Right renal cortex interstitium (tissue), 3 donors: ENCODE data around the gene HOXD9. TPM values are rescaled to one million over a fixed set of nuclear protein-coding genes. Genes with fewer than 3 reads are reported as not detected.

ENCODE experiments used
- polyA plus RNA-seq, 3 donors: library from polyadenylated mRNA; unstranded; fragments of 120-200 nt; gene quantifications; one replicate each; pipeline ENCODE4 v1.2.1, GENCODE V29; 2013; ENCODE audit not compliant: insufficient read length in 3 of 3

HOXD9 gene
- polyA plus RNA-seq, 3 donors, result 56.4 to 63.2 (median 60.0) TPM

Other genes with a start within 250 kb of the HOXD9 start
- 10 to 100 TPM; 25.6 to 26.3 (median 25.7) TPM for gene LNPK, start 120.5 kb upstream of the HOXD9 start, polyA plus RNA-seq
- gene EVX2, start 38.8 kb upstream of the HOXD9 start, polyA plus RNA-seq, result under 1 TPM in 1 of 3 donors, not detected in 2; 0.04 TPM
- under 1 TPM; 0.11 to 0.17 (median 0.14) TPM for gene HOXD13, start 30.0 kb upstream of the HOXD9 start, polyA plus RNA-seq
- gene HOXD12, start 22.9 kb upstream of the HOXD9 start, polyA plus RNA-seq, result under 1 TPM; 0.24 to 0.42 (median 0.28) TPM
- 10 to 100 TPM; 42.6 to 44.8 (median 43.5) TPM for gene HOXD11, start 15.4 kb upstream of the HOXD9 start, polyA plus RNA-seq
- 100 to 1,000 TPM; 118 to 155 (median 150) TPM for gene HOXD10, start 5.9 kb upstream of the HOXD9 start, polyA plus RNA-seq
- 100 to 1,000 TPM; 193 to 217 (median 215) TPM for gene HOXD8, start 7.0 kb downstream of the HOXD9 start, polyA plus RNA-seq
- 10 to 100 TPM; 27.8 to 39.2 (median 38.0) TPM for gene HOXD4, start 28.8 kb downstream of the HOXD9 start, polyA plus RNA-seq
- 10 to 100 TPM; 20.5 to 21.4 (median 21.2) TPM for gene HOXD3, start 34.6 kb downstream of the HOXD9 start, polyA plus RNA-seq
- 10 to 100 TPM in 1 of 3 donors, 1 to 10 TPM in 2; 6.9 to 11.3 (median 9.8) TPM for gene HOXD1, start 65.9 kb downstream of the HOXD9 start, polyA plus RNA-seq
- gene MTX2, start 146.7 kb downstream of the HOXD9 start, polyA plus RNA-seq, result 100 to 1,000 TPM; 106 to 116 (median 113) TPM